ENCODE data around the gene SEPTIN1. TPM values are rescaled to one million over a fixed set of nuclear protein-coding genes. Genes with fewer than 3 reads are reported as not detected.
"Not testable (repeated sequence)": the region's sequence is repeated elsewhere in the genome, so short reads cannot be mapped to it uniquely, and the experiment has no call there.

The SEPTIN1 gene
- total RNA-seq, 1 donor from 2014 or later = 162 TPM

GRCh38 chr16:30340621-30341020 is 41.7 kb downstream of the SEPTIN1 start:
- Mint-ChIP-seq H3K4me3 (no peak overlapping the region), H3K27ac (no peak overlapping the region), H3K36me3 (ENCODE audit: low read depth) (no peaks in the 10 kb centered on the region), H3K9me3 (no peaks in the 10 kb centered on the region), H3K4me1 (peaks cover 13% of the 10 kb centered on the region), H3K27me3 (no peaks in the 10 kb centered on the region)
- DNase-seq = no peak
- intact Hi-C loops (cut with micrococcal nuclease) = no loop called here

- intact Hi-C loops (cut with micrococcal nuclease) = loop anchor here (5.0 kb wide), 1 partner anchor 69 kb away; the partner anchor contains the start of gene ZNF771
- H3K27ac Mint-ChIP-seq; DNase-seq; H3K36me3 Mint-ChIP-seq (ENCODE audit: low read depth); H3K27me3 Mint-ChIP-seq; H3K4me3 Mint-ChIP-seq; H3K9me3 Mint-ChIP-seq: not testable (repeated sequence)
- H3K4me1 Mint-ChIP-seq = peaks cover 13% of the 10 kb centered on the region
Measured at GRCh38 chr16:30338715-30339114, 43.6 kb downstream of the SEPTIN1 start.

- intact Hi-C loops (cut with micrococcal nuclease) = loop anchor here (5.0 kb wide), 1 partner anchor 69 kb away; the partner anchor contains the start of gene ZNF771
- not testable (repeated sequence) for H3K27ac Mint-ChIP-seq
Measured at GRCh38 chr16:30337964-30338357, 44.4 kb downstream of the SEPTIN1 start.

GRCh38 chr16:30335598-30336474 is 46.5 kb downstream of the SEPTIN1 start:
- intact Hi-C loops (cut with micrococcal nuclease) = loop anchor here (1.0 to 5.0 kb wide), 4 partner anchors 19 to 71 kb away; partner anchors contain the start of genes CD2BP2, TBC1D10B and ZNF771
- H3K27ac Mint-ChIP-seq = peak overlapping the region; percentile 83
- H3K27me3 Mint-ChIP-seq = no peaks in the 10 kb centered on the region
- H3K36me3 Mint-ChIP-seq (ENCODE audit: low read depth) = no peaks in the 10 kb centered on the region
- H3K4me1 Mint-ChIP-seq = peaks cover 13% of the 10 kb centered on the region
- no peak for DNase-seq
- no peaks in the 10 kb centered on the region for H3K9me3 Mint-ChIP-seq
- H3K4me3 Mint-ChIP-seq = peak overlapping the region; percentile 86

More at GRCh38 chr16:30337964-30338357, 44.4 kb downstream of the SEPTIN1 start:
- H3K9me3 Mint-ChIP-seq; H3K27me3 Mint-ChIP-seq; DNase-seq; H3K36me3 Mint-ChIP-seq (ENCODE audit: low read depth); H3K4me3 Mint-ChIP-seq: not testable (repeated sequence)
- peaks cover 13% of the 10 kb centered on the region for H3K4me1 Mint-ChIP-seq

GRCh38 chr16:30335028-30335597 is 47.2 kb downstream of the SEPTIN1 start:
- Mint-ChIP-seq H3K4me1 (peaks cover 13% of the 10 kb centered on the region), H3K27ac (peak overlapping the region; percentile 88), H3K4me3 (peak overlapping the region; percentile 86)
- intact Hi-C loops (cut with micrococcal nuclease) = loop anchor here (1.0 to 5.0 kb wide), 4 partner anchors 20 to 72 kb away; partner anchors contain the start of genes CD2BP2, TBC1D10B and ZNF771
- DNase-seq = peak; percentile 95
- H3K36me3 Mint-ChIP-seq (ENCODE audit: low read depth); H3K9me3 Mint-ChIP-seq; H3K27me3 Mint-ChIP-seq: not testable (repeated sequence)

GRCh38 chr16:30334473-30334989 is 47.8 kb downstream of the SEPTIN1 start:
- DNase-seq = peak; percentile 97
- intact Hi-C loops (cut with micrococcal nuclease) = loop anchor here (2.0 kb wide), 2 partner anchors 20 to 44 kb away; partner anchors contain the start of gene CD2BP2
- not testable (repeated sequence) for H3K9me3 Mint-ChIP-seq; H3K36me3 Mint-ChIP-seq (ENCODE audit: low read depth); H3K27me3 Mint-ChIP-seq
- Mint-ChIP-seq H3K4me1 (peaks cover 11% of the 10 kb centered on the region), H3K27ac (peak overlapping the region; percentile 88), H3K4me3 (peak overlapping the region; percentile 96)

Other genes with a start within 250 kb of the SEPTIN1 start
- gene CORO1A, start 199.0 kb downstream of the SEPTIN1 start, total RNA-seq = 748 and 758 TPM in 2 replicates
- gene BOLA2B, start 188.9 kb downstream of the SEPTIN1 start, total RNA-seq = 280 and 300 TPM in 2 replicates
- 73.0 and 80.7 TPM in 2 replicates for gene SLX1A, start 188.7 kb downstream of the SEPTIN1 start, total RNA-seq
- gene SULT1A3, start 183.3 kb downstream of the SEPTIN1 start, total RNA-seq = 15.6 and 24.5 TPM in 2 replicates
- gene NPIPB13, start 134.1 kb downstream of the SEPTIN1 start, total RNA-seq = 14.5 and 21.1 TPM in 2 replicates
- 80.5 and 93.2 TPM in 2 replicates for gene CD2BP2, start 27.3 kb downstream of the SEPTIN1 start, total RNA-seq
- gene TBC1D10B, start 12.1 kb downstream of the SEPTIN1 start, total RNA-seq = 68.9 TPM in 2 replicates
- gene MYL11, start 7.8 kb downstream of the SEPTIN1 start, total RNA-seq = 1.0 and 1.3 TPM in 2 replicates
- gene ZNF48, start 12.9 kb upstream of the SEPTIN1 start, total RNA-seq = 16.5 and 18.3 TPM in 2 replicates
- gene ZNF771, start 25.0 kb upstream of the SEPTIN1 start, total RNA-seq = 8.6 and 10.3 TPM in 2 replicates
- 167 and 176 TPM in 2 replicates for gene DCTPP1, start 47.5 kb upstream of the SEPTIN1 start, total RNA-seq
- gene SEPHS2, start 63.3 kb upstream of the SEPTIN1 start, total RNA-seq = 79.7 and 80.2 TPM in 2 replicates
- gene ITGAL, start 90.2 kb upstream of the SEPTIN1 start, total RNA-seq = 264 and 267 TPM in 2 replicates
- 12.9 and 14.8 TPM in 2 replicates for gene ZNF768, start 144.0 kb upstream of the SEPTIN1 start, total RNA-seq
- gene ZNF747, start 152.3 kb upstream of the SEPTIN1 start, total RNA-seq = 10.5 and 13.6 TPM in 2 replicates
- gene ZNF764, start 175.8 kb upstream of the SEPTIN1 start, total RNA-seq = 13.9 and 14.9 TPM in 2 replicates
- 6.6 and 8.0 TPM in 2 replicates for gene ZNF688, start 189.2 kb upstream of the SEPTIN1 start, total RNA-seq
- 17.1 and 17.8 TPM in 2 replicates for gene ZNF785, start 203.1 kb upstream of the SEPTIN1 start, total RNA-seq
- 14.0 and 14.6 TPM in 2 replicates for gene ZNF689, start 227.8 kb upstream of the SEPTIN1 start, total RNA-seq

Data from activated CD4-positive, alpha-beta T cell treated with anti-CD3 and anti-CD28 coated beads, Interleukin-2, amount 10 ng/mL, durations not matched to agents 24 days and 14 days (primary cell).